ENCODE measurements around the gene PRELID2. TPM values are rescaled to one million over a fixed set of nuclear protein-coding genes. Genes with fewer than 3 reads are reported as not detected.

PRELID2 gene
- total and polyA plus RNA-seq, 2 donors (not counting 3 experiments of a cell fraction or from before 2014, with no cell fraction given) = 3.2 to 16.4 TPM

DNA sequence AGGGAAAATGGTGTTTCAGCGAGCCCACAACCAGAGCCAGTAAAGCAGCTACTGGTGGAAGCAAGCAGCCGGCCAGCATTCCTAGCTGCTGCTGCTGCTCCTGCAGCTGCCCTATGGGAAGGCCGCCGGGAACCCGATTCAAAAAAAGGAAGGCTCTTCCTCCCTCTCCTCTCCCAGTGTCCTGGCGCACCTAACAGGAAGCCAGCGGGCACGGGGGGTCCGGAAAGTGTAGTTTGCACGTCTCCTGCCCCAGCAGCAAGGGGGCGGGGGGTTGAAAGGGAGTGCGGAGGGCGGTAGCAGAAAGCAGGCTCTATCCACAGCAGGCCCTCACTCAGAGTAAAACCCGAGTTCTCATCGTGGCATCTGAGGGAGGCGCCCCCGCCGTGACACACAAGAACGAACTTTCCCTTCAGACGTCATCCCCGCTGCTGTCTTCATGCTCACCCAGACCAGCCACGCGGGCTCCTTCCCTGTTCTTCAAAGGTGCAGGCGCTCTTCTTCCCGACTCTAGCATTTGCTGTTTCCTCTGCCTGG is 21.2 kb upstream of the PRELID2 start:
- H3K79me2 ChIP-seq (ENCODE audit: control insufficient read depth, insufficient read depth, low read length) = no peaks in the 10 kb centered on the region
- peak; percentile 52 for FAIRE-seq
- DNase-seq (ENCODE audit: low read depth, low spot score) = peak; percentile 41
- ChIA-PET CTCF (interaction anchor here (0.9 to 3.2 kb wide), 10 partner anchors 9 to 159 kb away, joined by 3 to 14 read pairs (median 3); partner anchors contain the start of gene PRELID2), POLR2A (no interaction called here)
- H3K9me1 ChIP-seq (replicated peaks; ENCODE audit: control insufficient read depth, extremely low read depth, insufficient read depth, low read length) = no peaks in the 10 kb centered on the region
- H3K4me1 ChIP-seq (ENCODE audit: control insufficient read depth, extremely low read depth, insufficient read depth, low read length) = peaks cover 18% of the 10 kb centered on the region
- H3K4me2 ChIP-seq (ENCODE audit: insufficient read depth, low read length) = peak overlapping the region; percentile 15
- no peaks in the 10 kb centered on the region for H4K20me1 ChIP-seq (replicated peaks; ENCODE audit: control insufficient read depth, extremely low read depth, insufficient read depth, low read length)
- dilution Hi-C loops (cut with MboI; ENCODE audit: extremely low pct_ligation_motif_present, low sequenced_read_pairs) = no loop called here
- peaks cover 0 to 4% of the 10 kb centered on the region in 2 experiments for H3K27me3 ChIP-seq (ENCODE audit: control insufficient read depth in 2 of 2, insufficient read depth in 2 of 2, low read length in 2 of 2)
- H3K27ac ChIP-seq (ENCODE audit: insufficient read depth, low read depth, low read length) = no peak overlapping the region
- no peak overlapping the region for H3K9ac ChIP-seq (replicated peaks; ENCODE audit: extremely low read depth, insufficient read depth, low read length)
- peak overlapping the region in 1 of 3 experiments; percentile 2 for H3K4me3 ChIP-seq (replicated peaks in 1 of 3; ENCODE audit: insufficient read depth in 1 of 3, low read depth in 1 of 3, low read length in 3 of 3)
- peak overlapping the region; percentile 97 for H2AFZ ChIP-seq (ENCODE audit: low read depth, low read length)
- intact Hi-C loops (cut with micrococcal nuclease) = loop anchor here (5.0 kb wide), 1 partner anchor 121 kb away; no protein-coding TSS in a partner anchor
- H3K9me3 ChIP-seq (replicated peaks; ENCODE audit: control insufficient read depth, insufficient read depth, low read length) = no peaks in the 10 kb centered on the region
- BruUV-seq (replicated peaks) = no TSS peak
- TF ChIP-seq JUN (IDR thresholded peaks at IDR 0.05; ENCODE audit: borderline replicate concordance, insufficient read depth, insufficient read length, low read depth) = no peak
- no peak for TF ChIP-seq FOS (IDR thresholded peaks at IDR 0.05; ENCODE audit: borderline replicate concordance, insufficient read depth, low read length)
- TF ChIP-seq MYC (IDR thresholded peaks at IDR 0.05; ENCODE audit: low read depth, low read length) = no peak
- no peak for TF ChIP-seq GATA2 (IDR thresholded peaks at IDR 0.05; ENCODE audit: insufficient read depth, insufficient read length, low read depth, low read length)
- TF ChIP-seq, protein P1, sequence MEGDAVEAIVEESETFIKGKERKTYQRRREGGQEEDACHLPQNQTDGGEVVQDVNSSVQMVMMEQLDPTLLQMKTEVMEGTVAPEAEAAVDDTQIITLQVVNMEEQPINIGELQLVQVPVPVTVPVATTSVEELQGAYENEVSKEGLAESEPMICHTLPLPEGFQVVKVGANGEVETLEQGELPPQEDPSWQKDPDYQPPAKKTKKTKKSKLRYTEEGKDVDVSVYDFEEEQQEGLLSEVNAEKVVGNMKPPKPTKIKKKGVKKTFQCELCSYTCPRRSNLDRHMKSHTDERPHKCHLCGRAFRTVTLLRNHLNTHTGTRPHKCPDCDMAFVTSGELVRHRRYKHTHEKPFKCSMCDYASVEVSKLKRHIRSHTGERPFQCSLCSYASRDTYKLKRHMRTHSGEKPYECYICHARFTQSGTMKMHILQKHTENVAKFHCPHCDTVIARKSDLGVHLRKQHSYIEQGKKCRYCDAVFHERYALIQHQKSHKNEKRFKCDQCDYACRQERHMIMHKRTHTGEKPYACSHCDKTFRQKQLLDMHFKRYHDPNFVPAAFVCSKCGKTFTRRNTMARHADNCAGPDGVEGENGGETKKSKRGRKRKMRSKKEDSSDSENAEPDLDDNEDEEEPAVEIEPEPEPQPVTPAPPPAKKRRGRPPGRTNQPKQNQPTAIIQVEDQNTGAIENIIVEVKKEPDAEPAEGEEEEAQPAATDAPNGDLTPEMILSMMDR (IDR thresholded peaks at IDR 0.05; ENCODE audit: extremely low read depth in 1 of 2, insufficient read depth in 1 of 2, low read depth in 1 of 2, low read length in 2 of 2) = no peak
- TF ChIP-seq POLR2A (IDR thresholded peaks at IDR 0.05; ENCODE audit: low read depth, low read length) = no peak
- no peak for TF ChIP-seq POLR2AphosphoS5 (IDR thresholded peaks at IDR 0.05; ENCODE audit: insufficient read depth, low read depth, low read length)
- TF ChIP-seq, protein P2, sequence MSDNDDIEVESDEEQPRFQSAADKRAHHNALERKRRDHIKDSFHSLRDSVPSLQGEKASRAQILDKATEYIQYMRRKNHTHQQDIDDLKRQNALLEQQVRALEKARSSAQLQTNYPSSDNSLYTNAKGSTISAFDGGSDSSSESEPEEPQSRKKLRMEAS (IDR thresholded peaks at IDR 0.05; ENCODE audit: insufficient read depth, insufficient read length) = no peak
- no peak for TF ChIP-seq EZH2 (IDR thresholded peaks at IDR 0.05; ENCODE audit: borderline replicate concordance, low read depth, low read length, severe bottlenecking)
- H3K36me3 ChIP-seq (ENCODE audit: control insufficient read depth in 2 of 2, extremely low read depth in 1 of 2, insufficient read depth in 2 of 2, low read length in 2 of 2) = no peaks in the 10 kb centered on the region
